A549 (cell line): ENCODE data around the gene UGT1A10. TPM values are rescaled to one million over a fixed set of nuclear protein-coding genes. Genes with fewer than 3 reads are reported as not detected.

ENCODE experiments used
- ATAC-seq, 2 experiments: fragments of 200-7000 bp in 1 of 2; fragments of >200 bp in 1 of 2; cut with Nextera tagmentation in 1 of 2; cut with Tn5 transposase in 1 of 2; 3 replicates each; pipeline versions ENCODE4 v1.8.0 to v1.9.1; 2018 to 2020; ENCODE audit warnings: mild to moderate bottlenecking in 1 of 2, moderate library complexity in 1 of 2
- CTCF ChIA-PET: fragments of 300-600 bp; sonication (Branson Sonifier 250); formaldehyde crosslinking; extraction: SDS; loops from one replicate; lab custom pipeline; 2021; ENCODE audit warnings: antibody characterized with exemption, inconsistent platforms; lab: Yijun Ruan, JAX
- POLR2A ChIA-PET: fragments of 350-600 bp; formaldehyde crosslinking; extraction: SDS; loops from one replicate; lab custom pipeline; 2021; ENCODE audit warnings: antibody characterized with exemption, inconsistent platforms; lab: Yijun Ruan, JAX
- DNase-seq, 2 experiments: peaks; one replicate each; pipeline versions ENCODE4 v3.0.0 to v3.0.0-alpha.2; 2011 to 2016; ENCODE audit warnings: low read depth in 1 of 2, low spot score in 1 of 2
- FAIRE-seq: peaks from 2 replicates; lab custom pipeline; 2011; peaks lifted over from hg19 to GRCh38; lab: Jason Lieb, UNC
- H3K27ac ChIP-seq, 2 experiments: fragments of >200 bp; sonication (Bioruptor Twin); formaldehyde crosslinking; 3 replicates each; pipeline ENCODE4 v1.5.1; 2016 to 2017
- H3K4me1 ChIP-seq: fragments of >200 bp; sonication (Bioruptor Twin); formaldehyde crosslinking; 3 replicates; pipeline ENCODE4 v1.6.1; 2016
- H3K4me2 ChIP-seq: fragments of >200 bp; sonication (Bioruptor Twin); formaldehyde crosslinking; 3 replicates; pipeline ENCODE4 v1.6.1; 2016
- H3K4me3 ChIP-seq: fragments of >200 bp; sonication (Bioruptor Twin); formaldehyde crosslinking; 3 replicates; pipeline ENCODE4 v1.5.1; 2016
- H3K9me3 ChIP-seq: fragments of >200 bp; sonication (Bioruptor Twin); formaldehyde crosslinking; 3 replicates; pipeline ENCODE4 v1.6.1; 2016
- CEBPB ChIP-seq, 2 experiments: fragments of >200 bp in 1 of 2; sonication (Bioruptor Twin) in 1 of 2; formaldehyde crosslinking in 1 of 2; IDR thresholded peaks; 2 replicates each; pipeline ENCODE4 v1.6.1; 2012 to 2016
- CHD4 ChIP-seq: fragments of 200-600 bp; sonication (generic); IDR thresholded peaks from 2 replicates; pipeline ENCODE4 v1.6.1; 2016; ENCODE audit warnings: antibody characterized with exemption, mild to moderate bottlenecking, borderline replicate concordance
- CTCF ChIP-seq: fragments of >200 bp; sonication (Bioruptor Twin); formaldehyde crosslinking; IDR thresholded peaks from 3 replicates; pipeline ENCODE4 v1.5.1; 2016
- EP300 ChIP-seq, 2 experiments: fragments of >200 bp; sonication (Bioruptor Twin); formaldehyde crosslinking; IDR thresholded peaks; 2 replicates in 1 of 2; 3 replicates in 1 of 2; pipeline ENCODE4 v1.6.1; 2016 to 2017
- ESRRA ChIP-seq: fragments of 150-350 bp; IDR thresholded peaks from 2 replicates; pipeline ENCODE4 v1.6.1; 2014; ENCODE audit warnings: mild to moderate bottlenecking, low read length, borderline replicate concordance
- GATA3 ChIP-seq: IDR thresholded peaks from 2 replicates; pipeline ENCODE4 v1.6.1; 2012; ENCODE audit warnings: borderline replicate concordance
- HOXB13 ChIP-seq: fragments of 250-450 bp; sonication (Bioruptor Pico); IDR thresholded peaks from 2 replicates; pipeline ENCODE4 v1.5.0; 2020; ENCODE audit warnings: low read depth, mild to moderate bottlenecking, moderate library complexity
- JUNB ChIP-seq: fragments of >200 bp; sonication (Bioruptor Twin); formaldehyde crosslinking; IDR thresholded peaks from 2 replicates; pipeline ENCODE4 v1.6.1; 2016
- KDM1A ChIP-seq: fragments of 200-600 bp; sonication (generic); IDR thresholded peaks from 2 replicates; pipeline ENCODE4 v1.6.1; 2016; ENCODE audit warnings: low read depth, mild to moderate bottlenecking
- KDM5A ChIP-seq: fragments of 200-600 bp; sonication (generic); IDR thresholded peaks from 2 replicates; pipeline ENCODE4 v1.6.1; 2016; ENCODE audit warnings: antibody characterized with exemption, mild to moderate bottlenecking
- MAZ ChIP-seq: fragments of 150-350 bp; IDR thresholded peaks from 2 replicates; pipeline ENCODE4 v1.6.1; 2014; ENCODE audit warnings: antibody characterized with exemption, low read depth, low read length, borderline replicate concordance
- NR3C1 ChIP-seq: fragments of >200 bp; sonication (Bioruptor Twin); formaldehyde crosslinking; IDR thresholded peaks from 3 replicates; pipeline ENCODE4 v1.6.1; 2017
- PBX3 ChIP-seq: IDR thresholded peaks from 2 replicates; pipeline ENCODE4 v1.6.1; 2012
- RARB ChIP-seq: fragments of 250-450 bp; sonication (Bioruptor Pico); IDR thresholded peaks from 2 replicates; pipeline ENCODE4 v1.8.0; 2021; ENCODE audit warnings: mild to moderate bottlenecking, moderate library complexity
- RFX5 ChIP-seq: fragments of 450-650 bp; IDR thresholded peaks from 2 replicates; pipeline ENCODE4 v1.7.1; 2014; ENCODE audit warnings: antibody characterized with exemption, mild to moderate bottlenecking, moderate library complexity
- RNF2 ChIP-seq: fragments of 200-600 bp; sonication (generic); IDR thresholded peaks from 2 replicates; pipeline ENCODE4 v1.6.1; 2016; ENCODE audit warnings: low read depth, mild to moderate bottlenecking, antibody characterized with exemption, moderate library complexity, borderline replicate concordance
- TP53 ChIP-seq: fragments of 250-450 bp; sonication (Bioruptor Pico); IDR thresholded peaks from 2 replicates; pipeline ENCODE4 v1.5.0; 2021; ENCODE audit warnings: mild to moderate bottlenecking, moderate library complexity
- USF2 ChIP-seq: fragments of 450-650 bp; IDR thresholded peaks from 2 replicates; pipeline ENCODE4 v1.6.1; 2014; ENCODE audit warnings: antibody characterized with exemption
- ZFP36 ChIP-seq: fragments of 450-650 bp; IDR thresholded peaks from 2 replicates; pipeline ENCODE4 v1.6.1; 2014; ENCODE audit warnings: borderline replicate concordance; ENCODE audit not compliant: partially characterized antibody
- ZSCAN20 ChIP-seq: fragments of 250-450 bp; sonication (Bioruptor Pico); IDR thresholded peaks from 2 replicates; pipeline ENCODE4 v1.8.0; 2022; ENCODE audit warnings: mild to moderate bottlenecking, moderate library complexity
- WGBS: methylation state at CpG from one replicate; pipeline ENCODE4 v1.1.6; 2017; ENCODE audit errors: missing lambda C conversion rate; 5-methylcytosine and 5-hydroxymethylcytosine counted together
- polyA plus RNA-seq, 4 experiments: library from polyadenylated mRNA; depleted of rRNA in 3 of 4; stranded (reverse); fragments of >200 nt; fragmentation: RNase III in 1 of 4; extraction: RNeasy Plus Mini Kit Qiagen cat#74134 plus additional on column Dnase treatment in 1 of 4; gene quantifications; 2 replicates in 3 of 4; 3 replicates in 1 of 4; pipeline ENCODE4 v1.2.3, GENCODE V29; 2011 to 2017

Gene UGT1A10
- polyA plus RNA-seq, 2 of the 4 experiments (the other 2 are of a cell fraction) = 0.10 TPM; not detected in 1

GRCh38 chr2:233603520-233603919 is 32.7 kb upstream of the UGT1A10 start:
- Histone ChIP-seq H3K27ac (peak overlapping the region in 1 of 2 experiments; percentile 33; a peak in 1 of 6 replicates), H3K4me3 (no peak overlapping the region), H3K4me1 (peaks cover 13% of the 10 kb centered on the region), H3K4me2 (no peak overlapping the region)
- WGBS = 85% methylated on average over 4 of the region's 4 CpGs
- no peak for ATAC-seq
- POLR2A ChIA-PET = no interaction called here
- FAIRE-seq = no peak
- no peak for TF ChIP-seq NR3C1
- no peak for TF ChIP-seq EP300 (IDR thresholded peaks at IDR 0.05)
- TF ChIP-seq TP53 (CRISPR knock-in tag) = no peak
- no peak for TF ChIP-seq HOXB13 (CRISPR knock-in tag)
- no peak for TF ChIP-seq JUNB
- TF ChIP-seq CTCF = no peak
- no peak for TF ChIP-seq ESRRA
- TF ChIP-seq, all 56 proteins: peak for 0
- peaks cover 6% of the 10 kb centered on the region; the same call in 2 of the 3 replicates for H3K9me3 ChIP-seq
- CTCF ChIA-PET = no interaction called here
- DNase-seq = no peak

- ChIA-PET CTCF (no interaction called here), POLR2A (no interaction called here)
- no peak for TF ChIP-seq CTCF
- no peak for TF ChIP-seq RNF2
- no peak for TF ChIP-seq CHD4
- TF ChIP-seq TP53 (CRISPR knock-in tag) = no peak
- no peak for TF ChIP-seq CEBPB (IDR thresholded peaks at IDR 0.05)
- no peak for TF ChIP-seq RARB
- no peak for TF ChIP-seq PBX3
- no peak for TF ChIP-seq ZFP36
- TF ChIP-seq KDM1A = no peak
- no peak for TF ChIP-seq MAZ
- no peak for TF ChIP-seq KDM5A
- no peak for TF ChIP-seq ZSCAN20 (CRISPR knock-in tag)
- no peak for TF ChIP-seq GATA3
- no peak for TF ChIP-seq USF2
- no peak for TF ChIP-seq RFX5
- FAIRE-seq (no peak), ATAC-seq (no peak), DNase-seq (no peak)
- peak overlapping the region in 1 of 2 experiments; percentile 33; a peak in 2 of 6 replicates for H3K27ac ChIP-seq
- H3K4me3 ChIP-seq = no peak overlapping the region
- H3K9me3 ChIP-seq = peaks cover 13% of the 10 kb centered on the region
- H3K4me2 ChIP-seq = no peak overlapping the region
- WGBS = 80% methylated on average over 3 of the region's 3 CpGs
- H3K4me1 ChIP-seq = 0 out of 3 replicates have a peak, but pooled peaks cover 3% of the 10 kb centered on the region
Observed at GRCh38 chr2:233604826-233605225, 31.4 kb upstream of the UGT1A10 start.
